ENCODE data around the gene GMDS. TPM values are rescaled to one million over a fixed set of nuclear protein-coding genes. Genes with fewer than 3 reads are reported as not detected.

GMDS gene
- total and polyA plus RNA-seq, 11 donors, result 4.5 to 10.7 (median 7.0) TPM

DNA sequence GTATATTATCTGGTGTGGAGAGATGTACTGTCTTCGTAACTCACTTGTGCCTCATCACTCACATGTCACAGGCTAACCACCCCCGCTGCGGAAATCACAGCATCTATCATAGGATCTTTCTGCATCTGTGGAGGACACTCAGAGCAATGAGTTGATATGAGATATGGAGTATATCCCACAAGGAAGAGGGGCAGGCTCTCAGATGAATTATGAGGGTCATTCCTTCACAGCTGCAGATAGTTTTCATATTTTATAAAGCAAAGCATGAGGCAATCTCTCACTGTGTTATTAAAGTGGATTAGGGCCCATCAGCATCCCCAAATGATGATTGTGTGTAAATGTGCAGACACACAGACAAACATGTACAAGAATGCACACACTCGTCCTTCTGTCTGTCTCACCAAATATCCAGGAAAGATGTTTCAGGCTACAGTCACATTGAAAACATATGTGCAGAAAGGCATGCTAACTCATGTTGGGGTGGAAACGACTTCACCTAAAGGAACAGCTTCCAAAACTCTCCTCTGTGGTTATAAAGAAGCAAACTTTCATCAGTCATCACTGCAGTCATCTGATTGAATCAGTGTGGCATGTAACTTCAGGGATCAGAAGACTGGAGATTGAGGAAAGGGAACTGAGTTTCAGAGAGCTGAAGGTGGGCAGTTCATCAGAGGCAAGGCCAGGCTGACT lies 471.0 kb downstream of the GMDS start:
- intact Hi-C loops (cut with DNase I), result no loop called here
- 92 to 93% (median 93%) methylated on average over 5 of the region's 5 CpGs for WGBS, 4 donors
- TF ChIP-seq, protein P1, sequence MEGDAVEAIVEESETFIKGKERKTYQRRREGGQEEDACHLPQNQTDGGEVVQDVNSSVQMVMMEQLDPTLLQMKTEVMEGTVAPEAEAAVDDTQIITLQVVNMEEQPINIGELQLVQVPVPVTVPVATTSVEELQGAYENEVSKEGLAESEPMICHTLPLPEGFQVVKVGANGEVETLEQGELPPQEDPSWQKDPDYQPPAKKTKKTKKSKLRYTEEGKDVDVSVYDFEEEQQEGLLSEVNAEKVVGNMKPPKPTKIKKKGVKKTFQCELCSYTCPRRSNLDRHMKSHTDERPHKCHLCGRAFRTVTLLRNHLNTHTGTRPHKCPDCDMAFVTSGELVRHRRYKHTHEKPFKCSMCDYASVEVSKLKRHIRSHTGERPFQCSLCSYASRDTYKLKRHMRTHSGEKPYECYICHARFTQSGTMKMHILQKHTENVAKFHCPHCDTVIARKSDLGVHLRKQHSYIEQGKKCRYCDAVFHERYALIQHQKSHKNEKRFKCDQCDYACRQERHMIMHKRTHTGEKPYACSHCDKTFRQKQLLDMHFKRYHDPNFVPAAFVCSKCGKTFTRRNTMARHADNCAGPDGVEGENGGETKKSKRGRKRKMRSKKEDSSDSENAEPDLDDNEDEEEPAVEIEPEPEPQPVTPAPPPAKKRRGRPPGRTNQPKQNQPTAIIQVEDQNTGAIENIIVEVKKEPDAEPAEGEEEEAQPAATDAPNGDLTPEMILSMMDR (IDR thresholded peaks at IDR 0.05), result no peak
- no peak for TF ChIP-seq POLR2A (IDR thresholded peaks at IDR 0.05)
- ATAC-seq (no peak), DNase-seq (no peak)
- Histone ChIP-seq H3K4me3 (no peak overlapping the region), H3K27me3 (no peaks in the 10 kb centered on the region), H3K36me3 (no peaks in the 10 kb centered on the region), H3K27ac (no peak overlapping the region), H3K9me3 (no peaks in the 10 kb centered on the region), H3K4me1 (peaks cover 0 to 15% (median 0%) of the 10 kb centered on the region in 12 donors)

DNA sequence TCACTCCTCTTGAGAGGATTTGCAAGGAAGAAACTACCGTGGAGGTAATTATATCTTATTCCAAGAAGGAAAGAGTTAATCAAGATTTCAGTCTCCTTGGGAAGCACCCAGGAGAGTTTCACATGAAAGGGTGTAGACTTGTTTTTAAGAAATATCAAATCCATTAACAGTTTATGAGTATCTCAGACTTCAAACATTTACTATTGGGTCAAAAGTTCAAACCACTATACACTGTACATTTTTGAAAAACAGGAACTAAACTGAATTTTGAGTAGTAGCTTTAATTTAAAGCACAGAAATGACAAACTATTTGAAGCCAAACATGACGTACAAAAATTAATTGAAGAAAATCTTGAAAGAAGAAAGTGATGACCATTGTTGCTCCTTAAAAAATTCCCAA lies 471.7 kb downstream of the GMDS start:
- Histone ChIP-seq H3K4me3 (no peak overlapping the region), H3K36me3 (no peaks in the 10 kb centered on the region), H3K27me3 (no peaks in the 10 kb centered on the region), H3K27ac (no peak overlapping the region), H3K4me1 (peaks cover 0 to 13% (median 0%) of the 10 kb centered on the region in 12 donors), H3K9me3 (no peaks in the 10 kb centered on the region)
- TF ChIP-seq, protein P1 (IDR thresholded peaks at IDR 0.05), result no peak
- TF ChIP-seq POLR2A (IDR thresholded peaks at IDR 0.05), result no peak
- WGBS, 4 donors, result 81 to 87% (median 85%) methylated on average over 2 of the region's 2 CpGs
- ATAC-seq (no peak), DNase-seq (no peak)
- intact Hi-C loops (cut with DNase I), result no loop called here

DNA sequence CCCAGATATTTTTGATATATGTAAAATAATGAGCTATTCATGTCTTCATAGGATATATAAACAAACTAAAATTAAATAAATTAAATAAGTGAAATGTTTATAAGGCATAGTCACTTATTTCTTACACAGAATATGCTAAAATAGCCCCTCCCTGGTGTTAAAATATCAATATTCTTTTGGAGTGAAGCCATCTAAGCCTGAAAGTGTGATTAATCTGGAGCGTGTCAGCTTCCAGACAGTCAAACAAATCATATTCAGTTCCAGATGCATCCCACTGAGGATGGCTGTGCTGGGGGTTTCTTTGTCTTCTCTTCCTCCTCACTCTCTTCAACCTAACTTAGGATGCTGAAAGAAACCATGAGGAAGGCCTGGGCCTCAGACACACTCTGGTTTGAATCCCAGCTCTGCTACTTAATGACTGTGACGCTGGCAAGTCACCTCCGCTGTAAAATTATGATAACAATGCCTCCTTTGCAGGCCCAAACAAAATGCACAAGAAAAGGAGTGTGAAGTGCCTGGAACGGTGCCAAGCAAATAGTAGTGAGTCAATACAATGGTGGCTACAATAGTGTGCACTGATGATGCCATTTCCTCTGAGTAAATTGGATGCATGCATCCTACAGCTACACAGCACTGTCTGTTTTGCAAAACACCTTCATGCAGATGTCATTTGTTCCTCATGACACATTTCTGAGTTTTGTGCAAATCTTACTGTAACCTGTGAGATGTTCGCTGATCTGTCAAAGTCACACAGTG lies 474.3 kb downstream of the GMDS start:
- H3K4me1 ChIP-seq, result peaks cover 0 to 30% (median 16%) of the 10 kb centered on the region in 12 donors
- intact Hi-C loops (cut with DNase I), result no loop called here
- 69 to 80% (median 73%) methylated on average over 5 of the region's 5 CpGs for WGBS, 4 donors
- ATAC-seq (no peak), DNase-seq (no peak)
- H3K4me3 ChIP-seq, result no peak overlapping the region
- no peak overlapping the region for H3K27ac ChIP-seq
- no peaks in the 10 kb centered on the region for H3K9me3 ChIP-seq
- no peaks in the 10 kb centered on the region for H3K27me3 ChIP-seq
- no peaks in the 10 kb centered on the region for H3K36me3 ChIP-seq
- TF ChIP-seq, protein P1 (IDR thresholded peaks at IDR 0.05), result no peak
- TF ChIP-seq POLR2A (IDR thresholded peaks at IDR 0.05), result no peak

DNA sequence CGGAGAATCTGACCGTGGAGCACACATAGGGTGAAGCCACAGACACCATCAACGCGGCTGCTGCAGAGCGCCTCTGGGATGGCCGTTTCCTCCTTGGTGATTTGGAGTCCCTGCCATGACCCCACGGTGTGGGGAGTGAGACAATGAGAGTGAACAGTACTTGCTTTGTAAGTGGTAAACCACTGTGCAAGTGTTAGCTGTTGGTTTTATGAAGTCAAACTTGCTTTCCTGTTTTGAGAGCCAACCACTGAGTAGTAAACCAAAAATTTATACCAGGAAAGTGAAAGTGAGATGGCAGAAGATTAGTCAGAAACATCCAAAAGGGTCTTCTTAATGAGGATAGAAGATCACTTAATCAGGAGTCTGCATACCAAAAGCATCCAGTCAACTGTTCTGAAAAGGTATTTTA lies 475.0 kb downstream of the GMDS start:
- WGBS, 4 donors, result 84 to 91% (median 85%) methylated on average over 7 of the region's 7 CpGs
- Histone ChIP-seq H3K9me3 (no peaks in the 10 kb centered on the region), H3K36me3 (no peaks in the 10 kb centered on the region), H3K4me3 (no peak overlapping the region), H3K27me3 (no peaks in the 10 kb centered on the region), H3K4me1 (peaks cover 0 to 30% (median 17%) of the 10 kb centered on the region in 12 donors), H3K27ac (no peak overlapping the region)
- intact Hi-C loops (cut with DNase I), result no loop called here
- DNase-seq (no peak), ATAC-seq (no peak)
- no peak for TF ChIP-seq POLR2A (IDR thresholded peaks at IDR 0.05)
- TF ChIP-seq, protein P1 (IDR thresholded peaks at IDR 0.05), result no peak

All from heart left ventricle (tissue), 16 donors.